ENCODE measurements around the gene SPATA12. TPM values are rescaled to one million over a fixed set of nuclear protein-coding genes. Genes with fewer than 3 reads are reported as not detected.

Gene SPATA12
- total RNA-seq, 1 donor from 2014 or later = 0.15 TPM

- H3K4me3 Mint-ChIP-seq (ENCODE audit: unreplicated experiment) = no peak overlapping the region
- H3K9me3 Mint-ChIP-seq (ENCODE audit: unreplicated experiment) = no peaks in the 10 kb centered on the region
- H3K36me3 Mint-ChIP-seq (ENCODE audit: low read depth, unreplicated experiment) = peaks cover 4% of the 10 kb centered on the region
- no peak for DNase-seq (ENCODE audit: low spot score)
- no peaks in the 10 kb centered on the region for H3K27me3 Mint-ChIP-seq (ENCODE audit: unreplicated experiment)
- H3K4me1 Mint-ChIP-seq (ENCODE audit: unreplicated experiment) = peaks cover 6% of the 10 kb centered on the region
- H3K27ac Mint-ChIP-seq (ENCODE audit: unreplicated experiment) = no peak overlapping the region
- TF ChIP-seq, protein P1, sequence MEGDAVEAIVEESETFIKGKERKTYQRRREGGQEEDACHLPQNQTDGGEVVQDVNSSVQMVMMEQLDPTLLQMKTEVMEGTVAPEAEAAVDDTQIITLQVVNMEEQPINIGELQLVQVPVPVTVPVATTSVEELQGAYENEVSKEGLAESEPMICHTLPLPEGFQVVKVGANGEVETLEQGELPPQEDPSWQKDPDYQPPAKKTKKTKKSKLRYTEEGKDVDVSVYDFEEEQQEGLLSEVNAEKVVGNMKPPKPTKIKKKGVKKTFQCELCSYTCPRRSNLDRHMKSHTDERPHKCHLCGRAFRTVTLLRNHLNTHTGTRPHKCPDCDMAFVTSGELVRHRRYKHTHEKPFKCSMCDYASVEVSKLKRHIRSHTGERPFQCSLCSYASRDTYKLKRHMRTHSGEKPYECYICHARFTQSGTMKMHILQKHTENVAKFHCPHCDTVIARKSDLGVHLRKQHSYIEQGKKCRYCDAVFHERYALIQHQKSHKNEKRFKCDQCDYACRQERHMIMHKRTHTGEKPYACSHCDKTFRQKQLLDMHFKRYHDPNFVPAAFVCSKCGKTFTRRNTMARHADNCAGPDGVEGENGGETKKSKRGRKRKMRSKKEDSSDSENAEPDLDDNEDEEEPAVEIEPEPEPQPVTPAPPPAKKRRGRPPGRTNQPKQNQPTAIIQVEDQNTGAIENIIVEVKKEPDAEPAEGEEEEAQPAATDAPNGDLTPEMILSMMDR (IDR thresholded peaks at IDR 0.05; ENCODE audit: unreplicated experiment) = no peak
Observed at GRCh38 chr3:57091521-57092273, 31.2 kb downstream of the SPATA12 start.

- H3K36me3 Mint-ChIP-seq (ENCODE audit: low read depth, unreplicated experiment) = peaks cover 8% of the 10 kb centered on the region
- H3K9me3 Mint-ChIP-seq (ENCODE audit: unreplicated experiment) = no peaks in the 10 kb centered on the region
- H3K27me3 Mint-ChIP-seq (ENCODE audit: unreplicated experiment) = no peaks in the 10 kb centered on the region
- H3K27ac Mint-ChIP-seq (ENCODE audit: unreplicated experiment) = no peak overlapping the region
- TF ChIP-seq, protein P1 (IDR thresholded peaks at IDR 0.05; ENCODE audit: unreplicated experiment) = no peak
- H3K4me1 Mint-ChIP-seq (ENCODE audit: unreplicated experiment) = peaks cover 6% of the 10 kb centered on the region
- no peak overlapping the region for H3K4me3 Mint-ChIP-seq (ENCODE audit: unreplicated experiment)
- DNase-seq (ENCODE audit: low spot score) = no peak
Observed at GRCh38 chr3:57093489-57093888, 33.0 kb downstream of the SPATA12 start.

- H3K27ac Mint-ChIP-seq (ENCODE audit: unreplicated experiment) = no peak overlapping the region
- H3K4me3 Mint-ChIP-seq (ENCODE audit: unreplicated experiment) = no peak overlapping the region
- H3K4me1 Mint-ChIP-seq (ENCODE audit: unreplicated experiment) = peaks cover 3% of the 10 kb centered on the region
- TF ChIP-seq, protein P1 (IDR thresholded peaks at IDR 0.05; ENCODE audit: unreplicated experiment) = no peak
- H3K27me3 Mint-ChIP-seq (ENCODE audit: unreplicated experiment) = no peaks in the 10 kb centered on the region
- no peaks in the 10 kb centered on the region for H3K9me3 Mint-ChIP-seq (ENCODE audit: unreplicated experiment)
- peaks cover 11% of the 10 kb centered on the region for H3K36me3 Mint-ChIP-seq (ENCODE audit: low read depth, unreplicated experiment)
- DNase-seq (ENCODE audit: low spot score) = no peak
Observed at GRCh38 chr3:57093971-57094535, 33.6 kb downstream of the SPATA12 start.

GRCh38 chr3:57094575-57094974 is 34.1 kb downstream of the SPATA12 start:
- Mint-ChIP-seq H3K4me3 (ENCODE audit: unreplicated experiment) (no peak overlapping the region), H3K4me1 (ENCODE audit: unreplicated experiment) (peaks cover 3% of the 10 kb centered on the region), H3K27ac (ENCODE audit: unreplicated experiment) (no peak overlapping the region), H3K27me3 (ENCODE audit: unreplicated experiment) (no peaks in the 10 kb centered on the region), H3K36me3 (ENCODE audit: low read depth, unreplicated experiment) (peaks cover 11% of the 10 kb centered on the region), H3K9me3 (ENCODE audit: unreplicated experiment) (no peaks in the 10 kb centered on the region)
- TF ChIP-seq, protein P1 (IDR thresholded peaks at IDR 0.05; ENCODE audit: unreplicated experiment) = no peak
- DNase-seq (ENCODE audit: low spot score) = no peak

- peaks cover 11% of the 10 kb centered on the region for H3K36me3 Mint-ChIP-seq (ENCODE audit: low read depth, unreplicated experiment)
- TF ChIP-seq, protein P1 (IDR thresholded peaks at IDR 0.05; ENCODE audit: unreplicated experiment) = no peak
- H3K4me1 Mint-ChIP-seq (ENCODE audit: unreplicated experiment) = peaks cover 3% of the 10 kb centered on the region
- DNase-seq (ENCODE audit: low spot score) = no peak
- no peaks in the 10 kb centered on the region for H3K9me3 Mint-ChIP-seq (ENCODE audit: unreplicated experiment)
- H3K27ac Mint-ChIP-seq (ENCODE audit: unreplicated experiment) = no peak overlapping the region
- no peak overlapping the region for H3K4me3 Mint-ChIP-seq (ENCODE audit: unreplicated experiment)
- no peaks in the 10 kb centered on the region for H3K27me3 Mint-ChIP-seq (ENCODE audit: unreplicated experiment)
Observed at GRCh38 chr3:57095363-57095762, 34.9 kb downstream of the SPATA12 start.
